Astrocyte (in vitro differentiated cells and primary cell): ENCODE results near the gene POTEF. TPM values are rescaled to one million over a fixed set of nuclear protein-coding genes. Genes with fewer than 3 reads are reported as not detected.
"Not testable (repeated sequence)": the region's sequence is repeated elsewhere in the genome, so short reads cannot be mapped to it uniquely, and the experiment has no call there.

ENCODE experiments used
- DNase-seq: peaks from one replicate; pipeline ENCODE4 v3.0.0-alpha.2; 2010; ENCODE audit warnings: low read depth
- FAIRE-seq: peaks from 2 replicates; lab custom pipeline; 2011; peaks lifted over from hg19 to GRCh38; lab: Jason Lieb, UNC
- H2AFZ ChIP-seq: 2 replicates; pipeline ENCODE4 v1.6.0; 2012; ENCODE audit warnings: low read depth, low read length, inconsistent platforms
- H3K27ac ChIP-seq: 2 replicates; pipeline ENCODE4 v1.5.1; 2011; ENCODE audit warnings: low read depth, low read length, inconsistent platforms
- H3K27me3 ChIP-seq: 2 replicates; pipeline ENCODE4 v1.6.0; 2011; ENCODE audit warnings: low read length, inconsistent platforms; ENCODE audit not compliant: insufficient read depth
- H3K36me3 ChIP-seq: 2 replicates; pipeline ENCODE4 v1.5.1; 2011; ENCODE audit warnings: low read length, inconsistent platforms; ENCODE audit not compliant: insufficient read depth
- H3K4me1 ChIP-seq: 2 replicates; pipeline ENCODE4 v1.5.1; 2011; ENCODE audit warnings: low read length, inconsistent platforms; ENCODE audit not compliant: insufficient read depth
- H3K4me2 ChIP-seq: 2 replicates; pipeline ENCODE4 v1.6.0; 2012; ENCODE audit warnings: low read length, inconsistent platforms
- H3K4me3 ChIP-seq: 2 replicates; pipeline ENCODE4 v1.5.1; 2011; ENCODE audit warnings: low read depth, mild to moderate bottlenecking, low read length, inconsistent platforms; ENCODE audit not compliant: insufficient read depth
- H3K79me2 ChIP-seq: 2 replicates; pipeline ENCODE4 v1.6.0; 2012; ENCODE audit warnings: mild to moderate bottlenecking, low read length, inconsistent platforms; ENCODE audit not compliant: insufficient read depth
- H3K9ac ChIP-seq: 2 replicates; pipeline ENCODE4 v1.6.0; 2012; ENCODE audit warnings: mild to moderate bottlenecking, low read length, inconsistent platforms
- H3K9me3 ChIP-seq: 2 replicates; pipeline ENCODE4 v1.5.1; 2012; ENCODE audit warnings: low read depth, mild to moderate bottlenecking, low read length, inconsistent platforms; ENCODE audit not compliant: insufficient read depth
- H4K20me1 ChIP-seq: 2 replicates; pipeline ENCODE4 v1.6.0; 2012; ENCODE audit warnings: low read length, inconsistent platforms; ENCODE audit not compliant: insufficient read depth
- H3K27ac Mint-ChIP-seq: one replicate; pipeline ENCODE4 v1.8.0; 2021; ENCODE audit warnings: mild to moderate bottlenecking, mixed read lengths; ENCODE audit not compliant: unreplicated experiment
- H3K27me3 Mint-ChIP-seq: one replicate; pipeline ENCODE4 v1.8.0; 2021; ENCODE audit warnings: low read depth, mixed read lengths; ENCODE audit not compliant: unreplicated experiment
- H3K36me3 Mint-ChIP-seq: one replicate; pipeline ENCODE4 v1.8.0; 2021; ENCODE audit warnings: low read depth, mixed read lengths; ENCODE audit not compliant: unreplicated experiment
- H3K4me1 Mint-ChIP-seq: one replicate; pipeline ENCODE4 v1.8.0; 2021; ENCODE audit warnings: low read depth, mixed read lengths; ENCODE audit not compliant: unreplicated experiment
- H3K4me3 Mint-ChIP-seq: one replicate; pipeline ENCODE4 v1.8.0; 2021; ENCODE audit warnings: mild to moderate bottlenecking, moderate library complexity, mixed read lengths; ENCODE audit not compliant: unreplicated experiment
- H3K9me3 Mint-ChIP-seq: one replicate; pipeline ENCODE4 v1.8.0; 2021; ENCODE audit warnings: mild to moderate bottlenecking, mixed read lengths; ENCODE audit not compliant: unreplicated experiment
- total RNA-seq: library from RNA; stranded (reverse); gene quantifications from 2 replicates; pipeline ENCODE4 v1.2.1, GENCODE V29; 2021

Gene POTEF
- total RNA-seq, 1 donor from 2014 or later, result 2.3 TPM

- H3K4me1 ChIP-seq, H3K36me3 Mint-ChIP-seq, H4K20me1 ChIP-seq, H2AFZ ChIP-seq, H3K9me3 Mint-ChIP-seq, DNase-seq, H3K27me3 ChIP-seq, H3K4me1 Mint-ChIP-seq, H3K4me2 ChIP-seq, H3K9ac ChIP-seq, H3K79me2 ChIP-seq, H3K27ac ChIP-seq, H3K27me3 Mint-ChIP-seq, H3K9me3 ChIP-seq, H3K27ac Mint-ChIP-seq, FAIRE-seq, H3K4me3 ChIP-seq, H3K4me3 Mint-ChIP-seq, H3K36me3 ChIP-seq: not testable (repeated sequence)
These were observed 9.8 kb upstream of the POTEF start for GRCh38 chr2:130138841-130139251.

DNA sequence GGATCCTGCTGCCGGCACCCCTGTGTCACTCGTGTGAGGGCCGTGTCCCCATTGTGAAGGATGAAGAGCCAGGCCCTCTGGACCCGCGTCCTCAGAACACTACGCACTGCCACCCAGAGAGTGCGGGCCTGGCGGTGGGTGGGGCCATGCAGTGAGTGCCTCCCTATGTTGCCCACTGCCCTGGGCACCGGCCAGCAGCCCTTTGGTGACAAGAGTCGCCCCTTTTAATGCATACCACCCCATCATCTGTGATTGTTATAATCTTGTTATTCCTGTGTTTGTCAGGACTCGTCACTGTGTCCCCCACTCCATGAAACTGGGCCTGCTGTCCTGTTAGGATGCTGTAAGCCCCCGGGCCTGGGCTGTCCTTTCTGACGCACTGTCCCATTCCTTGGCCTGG, 9.3 kb upstream of the POTEF start:
- H2AFZ ChIP-seq, H3K27ac Mint-ChIP-seq, H3K4me3 Mint-ChIP-seq, H3K9me3 Mint-ChIP-seq, H3K79me2 ChIP-seq, H3K4me1 Mint-ChIP-seq, H3K36me3 Mint-ChIP-seq, H4K20me1 ChIP-seq, H3K27me3 ChIP-seq, H3K4me3 ChIP-seq, FAIRE-seq, H3K4me1 ChIP-seq, H3K27me3 Mint-ChIP-seq, H3K9me3 ChIP-seq, H3K9ac ChIP-seq, DNase-seq, H3K4me2 ChIP-seq, H3K27ac ChIP-seq, H3K36me3 ChIP-seq: not testable (repeated sequence)

DNA sequence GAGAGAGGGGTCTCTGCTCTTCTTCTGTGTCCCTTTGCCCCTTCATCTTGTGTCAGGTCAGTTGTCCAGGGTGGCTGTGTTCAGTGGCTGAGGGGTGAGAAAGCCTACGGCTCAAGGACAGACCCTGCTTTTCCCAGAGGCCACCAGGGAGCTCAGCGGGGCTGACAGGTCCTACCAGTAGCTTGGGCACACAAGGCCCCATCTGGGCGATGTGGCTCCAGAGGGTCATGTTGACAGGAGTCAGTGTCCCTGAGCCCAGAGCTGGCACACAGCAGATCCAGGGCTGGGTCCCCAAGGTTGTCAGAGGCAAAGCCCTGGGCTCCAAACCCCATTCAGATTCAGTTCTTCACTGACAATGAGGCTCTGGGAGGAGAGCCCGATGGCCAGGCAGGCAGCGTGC, 8.1 kb upstream of the POTEF start:
- not testable (repeated sequence) for FAIRE-seq, H2AFZ ChIP-seq, H3K4me2 ChIP-seq, H3K9ac ChIP-seq, H4K20me1 ChIP-seq, H3K27me3 Mint-ChIP-seq, H3K4me1 ChIP-seq, DNase-seq, H3K4me1 Mint-ChIP-seq, H3K4me3 ChIP-seq, H3K27me3 ChIP-seq, H3K36me3 Mint-ChIP-seq, H3K27ac Mint-ChIP-seq, H3K79me2 ChIP-seq, H3K9me3 ChIP-seq, H3K9me3 Mint-ChIP-seq, H3K4me3 Mint-ChIP-seq, H3K27ac ChIP-seq, H3K36me3 ChIP-seq

DNA sequence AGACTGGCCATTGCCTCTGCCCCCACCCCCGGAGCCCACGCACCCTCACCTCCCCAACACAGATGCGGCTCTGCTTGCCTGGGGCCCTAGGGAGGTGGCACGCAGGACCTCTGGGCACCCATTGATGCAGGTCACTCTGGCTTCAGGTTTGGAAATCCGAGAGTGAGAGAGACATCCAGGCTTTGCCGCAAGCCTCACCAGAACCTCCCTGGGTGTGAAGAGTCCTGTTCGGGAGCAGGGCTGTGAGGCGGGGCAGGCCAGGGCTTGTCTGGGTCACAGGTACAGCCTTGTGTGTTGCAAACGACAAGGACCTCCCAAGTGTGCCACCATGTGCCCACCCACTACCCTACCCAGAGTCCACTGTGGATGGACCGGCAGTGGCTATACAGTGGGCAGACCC, 7.5 kb upstream of the POTEF start:
- not testable (repeated sequence) for H3K4me1 Mint-ChIP-seq, H3K4me3 ChIP-seq, H3K27me3 Mint-ChIP-seq, H3K9ac ChIP-seq, H3K4me2 ChIP-seq, H3K79me2 ChIP-seq, H3K9me3 ChIP-seq, H3K4me3 Mint-ChIP-seq, H3K36me3 Mint-ChIP-seq, H3K27me3 ChIP-seq, H3K36me3 ChIP-seq, H2AFZ ChIP-seq, DNase-seq, H3K27ac ChIP-seq, H3K27ac Mint-ChIP-seq, FAIRE-seq, H3K9me3 Mint-ChIP-seq, H3K4me1 ChIP-seq, H4K20me1 ChIP-seq
